ENCODE data around the gene ANKS6. TPM values are rescaled to one million over a fixed set of nuclear protein-coding genes. Genes with fewer than 3 reads are reported as not detected.

The ANKS6 gene
- total RNA-seq, 6 donors from 2014 or later, result 25.6 to 56.2 (median 34.2) TPM

DNA sequence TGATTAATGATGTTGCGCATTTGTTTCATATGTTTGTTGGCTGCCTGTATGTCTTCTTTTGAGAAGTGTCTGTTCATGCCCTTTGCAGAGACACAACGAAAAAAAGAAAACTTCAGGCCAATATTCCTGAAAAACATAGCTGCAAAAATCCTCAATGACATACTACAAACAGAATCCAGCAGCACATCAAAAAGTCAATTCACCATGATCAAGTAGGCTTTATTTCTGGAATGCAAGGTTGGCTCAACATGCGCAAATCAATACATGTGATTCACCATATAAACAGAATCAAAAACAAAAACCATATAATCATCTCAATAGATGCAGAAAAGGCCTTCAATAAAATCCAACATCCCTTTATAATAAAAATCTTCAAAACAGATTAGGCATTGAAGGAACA, 1.9 kb upstream of the ANKS6 start:
- peaks cover 0 to 5% (median 0%) of the 10 kb centered on the region in 4 donors for H3K9me3 ChIP-seq
- H3K27me3 ChIP-seq, result no peaks in the 10 kb centered on the region
- 94 to 97% methylated on average over 3 of the region's 3 CpGs for WGBS, 2 donors
- no peak overlapping the region for H3K4me3 ChIP-seq
- H3K36me3 ChIP-seq, result no peaks in the 10 kb centered on the region
- peaks cover 13 to 27% (median 18%) of the 10 kb centered on the region in 4 donors for H3K4me1 ChIP-seq
- no peak for ATAC-seq (ENCODE audit: low FRiP score in 2 of 2)
- no peak overlapping the region for H3K27ac ChIP-seq
- DNase-seq, result no peak
- no peak for TF ChIP-seq POLR2A (IDR thresholded peaks at IDR 0.05)
- TF ChIP-seq EP300 (IDR thresholded peaks at IDR 0.05), result no peak
- no peak for TF ChIP-seq POLR2AphosphoS5 (IDR thresholded peaks at IDR 0.05)
- TF ChIP-seq, protein P1, sequence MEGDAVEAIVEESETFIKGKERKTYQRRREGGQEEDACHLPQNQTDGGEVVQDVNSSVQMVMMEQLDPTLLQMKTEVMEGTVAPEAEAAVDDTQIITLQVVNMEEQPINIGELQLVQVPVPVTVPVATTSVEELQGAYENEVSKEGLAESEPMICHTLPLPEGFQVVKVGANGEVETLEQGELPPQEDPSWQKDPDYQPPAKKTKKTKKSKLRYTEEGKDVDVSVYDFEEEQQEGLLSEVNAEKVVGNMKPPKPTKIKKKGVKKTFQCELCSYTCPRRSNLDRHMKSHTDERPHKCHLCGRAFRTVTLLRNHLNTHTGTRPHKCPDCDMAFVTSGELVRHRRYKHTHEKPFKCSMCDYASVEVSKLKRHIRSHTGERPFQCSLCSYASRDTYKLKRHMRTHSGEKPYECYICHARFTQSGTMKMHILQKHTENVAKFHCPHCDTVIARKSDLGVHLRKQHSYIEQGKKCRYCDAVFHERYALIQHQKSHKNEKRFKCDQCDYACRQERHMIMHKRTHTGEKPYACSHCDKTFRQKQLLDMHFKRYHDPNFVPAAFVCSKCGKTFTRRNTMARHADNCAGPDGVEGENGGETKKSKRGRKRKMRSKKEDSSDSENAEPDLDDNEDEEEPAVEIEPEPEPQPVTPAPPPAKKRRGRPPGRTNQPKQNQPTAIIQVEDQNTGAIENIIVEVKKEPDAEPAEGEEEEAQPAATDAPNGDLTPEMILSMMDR (IDR thresholded peaks at IDR 0.05), result no peak

GRCh38 chr9:98797491-98797890, 1.1 kb upstream of the ANKS6 start:
- TF ChIP-seq POLR2A (IDR thresholded peaks at IDR 0.05) (no peak), EP300 (IDR thresholded peaks at IDR 0.05) (no peak), POLR2AphosphoS5 (IDR thresholded peaks at IDR 0.05) (no peak)
- TF ChIP-seq, protein P1 (IDR thresholded peaks at IDR 0.05), result no peak
- H3K36me3 ChIP-seq, result no peaks in the 10 kb centered on the region
- no peaks in the 10 kb centered on the region for H3K27me3 ChIP-seq
- no peak for DNase-seq
- H3K4me1 ChIP-seq, result peaks cover 13 to 32% (median 20%) of the 10 kb centered on the region in 4 donors
- no peak overlapping the region for H3K4me3 ChIP-seq
- WGBS, 2 donors, result 80 to 83% methylated on average over 4 of the region's 4 CpGs
- no peak for ATAC-seq (ENCODE audit: low FRiP score in 2 of 2)
- peaks cover 0 to 5% (median 0%) of the 10 kb centered on the region in 4 donors for H3K9me3 ChIP-seq
- no peak overlapping the region for H3K27ac ChIP-seq

- peak overlapping the region in 3 of 4 donors; percentile 61 to 78 (median 76) for H3K27ac ChIP-seq
- TF ChIP-seq, protein P1 (IDR thresholded peaks at IDR 0.05), result no peak
- TF ChIP-seq POLR2AphosphoS5 (IDR thresholded peaks at IDR 0.05), result no peak
- no peak for TF ChIP-seq POLR2A (IDR thresholded peaks at IDR 0.05)
- TF ChIP-seq EP300 (IDR thresholded peaks at IDR 0.05), result no peak
- H3K36me3 ChIP-seq, result no peaks in the 10 kb centered on the region
- no peaks in the 10 kb centered on the region for H3K27me3 ChIP-seq
- H3K9me3 ChIP-seq, result peaks cover 0 to 5% (median 0%) of the 10 kb centered on the region in 4 donors
- peak in 1 of 2 donors; percentile 1 for ATAC-seq (ENCODE audit: low FRiP score in 2 of 2)
- H3K4me3 ChIP-seq, result peak overlapping the region; percentile 66 to 86 (median 76)
- peak in 1 of 2 donors; percentile 92 for DNase-seq
- WGBS, 2 donors, result 0 to 1% methylated on average over 13 to 25 of the region's 48 CpGs
- H3K4me1 ChIP-seq, result peaks cover 21 to 44% (median 27%) of the 10 kb centered on the region in 4 donors
These were observed 388 bp downstream of the ANKS6 start for GRCh38 chr9:98795970-98796363.

GRCh38 chr9:98795295-98795955, 930 bp downstream of the ANKS6 start:
- WGBS, 2 donors, result 42 to 65% methylated on average over 12 of the region's 12 CpGs
- Histone ChIP-seq H3K27me3 (no peaks in the 10 kb centered on the region), H3K4me1 (peaks cover 21 to 50% (median 30%) of the 10 kb centered on the region in 4 donors), H3K9me3 (peaks cover 0 to 5% (median 0%) of the 10 kb centered on the region in 4 donors), H3K4me3 (peak overlapping the region; percentile 66 to 86 (median 76)), H3K27ac (peak overlapping the region; percentile 26 to 78 (median 68)), H3K36me3 (peaks cover 0 to under 1% (median 0%) of the 10 kb centered on the region in 4 donors)
- TF ChIP-seq, protein P1 (IDR thresholded peaks at IDR 0.05), result no peak
- no peak for TF ChIP-seq POLR2AphosphoS5 (IDR thresholded peaks at IDR 0.05)
- TF ChIP-seq EP300 (IDR thresholded peaks at IDR 0.05), result no peak
- TF ChIP-seq POLR2A (IDR thresholded peaks at IDR 0.05), result no peak
- DNase-seq, result no peak
- ATAC-seq (ENCODE audit: low FRiP score in 2 of 2), result no peak

Data from upper lobe of left lung (tissue), 6 donors.